HG03097 (cell line): ENCODE results near the gene CELSR1.

Experiments used
- ATAC-seq: cut with Tn5 transposase; IDR thresholded peaks from one replicate; pipeline ENCODE4 v1.9.1; 2021; ENCODE audit not compliant: unreplicated experiment, low FRiP score

The CELSR1 gene

GRCh38 chr22:46429325-46429853 is 108.0 kb downstream of the CELSR1 start:
- no peak for ATAC-seq

- no peak for ATAC-seq
Measured at GRCh38 chr22:46428602-46429324, 108.7 kb downstream of the CELSR1 start.

DNA sequence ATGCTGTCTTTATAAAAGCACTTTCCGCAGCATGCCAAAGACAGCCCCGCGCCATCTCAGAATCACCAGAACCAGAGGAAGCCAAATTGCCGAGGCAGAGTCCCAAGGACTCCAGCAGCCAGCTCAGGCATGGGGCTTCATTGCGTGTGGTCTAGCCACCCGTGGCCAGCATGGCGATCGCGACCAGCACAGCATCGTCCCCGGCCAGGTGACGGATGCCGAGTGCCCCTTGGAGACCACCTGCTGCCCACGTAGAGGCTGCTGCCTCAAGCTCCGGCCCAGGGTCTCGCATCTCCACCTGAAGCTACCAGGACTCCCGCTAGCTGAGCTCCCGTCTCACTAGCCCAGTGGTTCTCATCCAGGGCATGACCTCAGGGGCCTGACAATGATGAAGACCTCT is 109.2 kb downstream of the CELSR1 start:
- ATAC-seq = no peak

GRCh38 chr22:46425016-46425415 is 112.4 kb downstream of the CELSR1 start:
- no peak for ATAC-seq

- no peak for ATAC-seq
Measured at GRCh38 chr22:46424496-46424895, 112.9 kb downstream of the CELSR1 start.

GRCh38 chr22:46422896-46423295 is 114.5 kb downstream of the CELSR1 start:
- ATAC-seq = no peak

- no peak for ATAC-seq
Measured at GRCh38 chr22:46421267-46421666, 116.2 kb downstream of the CELSR1 start.

DNA sequence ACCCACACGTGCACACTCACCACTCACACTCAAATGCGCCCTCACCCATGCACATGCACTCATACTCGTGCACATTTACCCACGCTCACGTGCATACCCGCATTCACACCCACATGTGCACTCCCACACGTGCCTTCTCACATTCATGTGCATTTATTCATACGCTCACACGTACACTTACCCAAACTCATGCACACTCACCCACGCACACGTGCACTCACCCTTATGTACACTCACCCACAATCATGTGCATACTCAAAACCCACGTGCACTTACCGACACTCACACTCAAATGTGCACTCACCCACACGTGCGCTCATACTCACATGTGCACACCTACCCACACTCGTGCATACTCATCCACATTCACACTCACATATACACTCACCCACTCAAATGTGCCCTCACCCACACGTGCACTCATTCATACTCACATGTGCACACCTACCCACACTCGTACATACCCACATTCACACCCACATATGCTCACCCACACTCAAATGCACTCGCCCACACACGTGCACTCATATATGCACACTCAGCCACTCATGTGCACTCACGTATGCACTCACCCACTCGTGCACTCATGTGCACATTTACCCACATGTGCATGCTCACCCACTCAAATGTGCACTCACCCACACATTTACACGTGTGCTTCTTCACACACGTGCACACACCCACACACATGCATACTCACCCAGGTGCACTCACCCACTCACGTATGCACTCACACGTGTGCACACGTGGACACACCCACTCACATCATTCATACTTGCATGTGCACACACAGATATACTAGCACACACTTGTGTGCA is 117.5 kb downstream of the CELSR1 start:
- no peak for ATAC-seq

GRCh38 chr22:46418827-46419226 is 118.6 kb downstream of the CELSR1 start:
- ATAC-seq = no peak

DNA sequence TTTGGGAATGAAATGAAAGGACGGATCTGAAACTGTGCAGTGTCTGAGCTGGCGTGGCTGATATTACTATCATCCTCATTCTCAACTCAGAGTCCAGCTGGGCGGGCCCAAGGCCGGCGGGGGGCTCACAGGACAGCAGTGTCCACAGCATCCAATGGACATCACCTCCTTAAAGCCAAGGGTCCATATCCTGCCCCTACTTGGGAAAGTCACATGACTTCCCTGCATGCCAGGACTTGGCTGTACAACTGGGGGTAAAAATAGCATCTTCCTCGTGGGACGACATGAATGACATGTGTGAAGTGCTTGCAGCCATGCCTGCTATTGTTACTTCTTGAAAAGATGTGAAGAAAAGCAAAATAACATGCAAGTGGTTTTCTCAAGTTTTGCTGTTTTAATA is 119.7 kb downstream of the CELSR1 start:
- ATAC-seq = no peak

DNA sequence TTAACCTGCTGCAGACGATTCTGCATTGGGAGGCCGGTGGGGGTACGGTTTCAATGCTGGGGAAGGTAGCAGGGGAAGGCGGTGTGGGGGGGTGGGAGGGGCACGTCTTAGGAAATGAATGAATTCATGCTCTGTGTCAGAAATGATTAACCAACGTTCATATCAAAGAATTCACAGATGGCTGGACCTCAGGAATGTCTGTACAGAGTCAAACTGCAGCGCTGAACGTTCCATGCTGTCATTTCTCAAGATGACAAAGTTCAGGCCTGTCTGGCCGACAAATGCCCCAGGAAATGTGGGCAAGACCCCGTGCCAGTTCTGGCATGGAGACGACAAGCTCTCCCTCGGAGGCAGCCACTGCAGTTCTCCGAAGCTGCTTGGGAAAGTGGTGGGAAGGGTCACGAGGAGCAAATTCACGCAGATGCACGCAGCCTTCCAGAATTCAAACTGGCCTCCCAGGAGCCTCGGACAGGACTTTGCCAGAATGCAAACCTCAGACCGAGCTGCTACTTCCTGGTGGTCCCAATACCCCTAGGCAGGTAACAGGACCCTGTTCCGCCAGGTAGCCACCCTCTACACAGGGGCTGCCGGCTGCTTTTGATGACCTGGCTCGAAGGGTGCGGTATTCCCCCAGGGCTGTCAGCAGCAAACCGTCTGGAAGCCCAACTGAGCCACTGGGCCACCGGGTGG is 120.4 kb downstream of the CELSR1 start:
- ATAC-seq = no peak

GRCh38 chr22:46416520-46416871 is 120.9 kb downstream of the CELSR1 start:
- no peak for ATAC-seq

DNA sequence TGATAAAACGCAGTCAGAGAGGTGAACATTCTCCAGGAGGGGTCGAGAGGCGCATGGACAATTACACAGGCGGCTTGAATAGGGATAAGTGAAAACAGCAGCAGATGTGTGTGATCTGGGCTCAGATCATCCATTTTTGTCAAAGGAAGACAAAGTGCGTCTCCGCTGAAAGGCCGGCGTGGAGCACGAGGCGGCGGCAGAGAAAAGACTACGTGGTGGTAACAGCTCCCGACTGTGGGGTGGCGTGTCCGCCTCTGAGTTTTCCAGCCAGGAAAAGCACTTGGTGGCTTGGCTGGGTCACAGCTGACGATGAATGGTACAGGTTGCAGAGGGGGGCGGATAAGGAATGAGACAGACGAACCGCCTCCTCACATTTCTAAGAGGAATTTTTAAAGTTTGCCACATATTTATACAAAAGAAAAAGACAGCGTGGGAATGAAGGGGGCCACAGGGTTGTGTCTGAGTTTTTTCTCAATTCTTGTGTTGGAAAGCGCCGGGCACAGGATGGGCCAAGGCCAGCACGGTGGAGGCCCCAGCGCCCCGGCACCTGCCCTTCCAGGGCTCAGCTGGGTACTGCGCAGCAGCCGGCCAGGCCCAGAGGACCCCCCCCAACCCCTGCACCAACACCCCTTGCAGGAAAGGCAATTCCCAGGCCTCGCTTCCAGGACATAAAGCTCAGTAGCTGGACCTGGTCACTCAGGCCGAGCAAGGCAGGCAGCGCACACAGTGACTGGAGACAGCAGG is 121.5 kb downstream of the CELSR1 start:
- ATAC-seq = no peak

GRCh38 chr22:46414704-46415103 is 122.7 kb downstream of the CELSR1 start:
- ATAC-seq = no peak

- ATAC-seq = no peak
Measured at GRCh38 chr22:46413725-46414379, 123.6 kb downstream of the CELSR1 start.

DNA sequence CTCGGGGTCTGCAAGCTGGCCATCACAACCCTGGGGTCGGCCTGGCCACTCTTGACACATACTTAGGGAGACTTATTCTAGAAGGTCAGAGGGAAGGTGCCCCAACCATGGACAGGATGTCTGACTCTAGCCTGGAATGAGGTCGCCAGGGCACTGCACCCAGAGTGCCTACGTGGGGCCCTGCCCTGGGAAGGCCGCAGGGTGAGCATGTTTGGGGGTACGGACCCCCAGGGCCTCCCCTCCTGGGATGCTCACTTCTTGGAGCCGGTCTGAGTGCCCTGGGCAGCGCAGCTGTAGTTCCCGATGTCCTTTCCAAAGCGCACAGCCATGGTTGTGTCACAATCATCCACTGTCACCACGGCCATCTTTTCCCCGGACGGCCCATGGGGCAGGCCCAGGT is 126.1 kb downstream of the CELSR1 start:
- no peak for ATAC-seq

DNA sequence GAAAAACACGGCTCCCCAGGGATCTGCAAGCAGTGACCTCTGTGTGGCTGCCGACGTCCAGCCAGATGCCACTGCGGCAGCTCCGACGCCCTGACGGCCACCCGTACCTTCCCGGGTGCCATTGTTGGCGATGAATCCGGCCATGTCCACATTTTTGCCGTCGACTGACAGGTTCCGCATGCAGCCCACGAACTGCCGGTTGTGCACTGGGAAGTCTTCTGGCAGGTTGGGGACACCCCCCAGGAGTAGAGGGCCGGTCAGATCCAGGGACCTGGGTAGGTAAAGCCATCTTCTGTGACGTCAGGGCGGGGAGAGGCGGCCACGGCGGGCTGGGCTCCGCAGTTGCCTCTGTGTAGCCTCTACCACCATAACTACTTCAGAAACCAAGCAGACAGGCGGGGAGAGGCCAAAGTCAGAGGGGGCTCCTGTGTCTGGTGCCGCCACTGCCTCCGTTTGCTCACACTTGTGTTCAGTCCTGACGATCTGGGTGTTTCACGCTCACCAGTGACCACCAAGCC is 127.1 kb downstream of the CELSR1 start:
- ATAC-seq = no peak

DNA sequence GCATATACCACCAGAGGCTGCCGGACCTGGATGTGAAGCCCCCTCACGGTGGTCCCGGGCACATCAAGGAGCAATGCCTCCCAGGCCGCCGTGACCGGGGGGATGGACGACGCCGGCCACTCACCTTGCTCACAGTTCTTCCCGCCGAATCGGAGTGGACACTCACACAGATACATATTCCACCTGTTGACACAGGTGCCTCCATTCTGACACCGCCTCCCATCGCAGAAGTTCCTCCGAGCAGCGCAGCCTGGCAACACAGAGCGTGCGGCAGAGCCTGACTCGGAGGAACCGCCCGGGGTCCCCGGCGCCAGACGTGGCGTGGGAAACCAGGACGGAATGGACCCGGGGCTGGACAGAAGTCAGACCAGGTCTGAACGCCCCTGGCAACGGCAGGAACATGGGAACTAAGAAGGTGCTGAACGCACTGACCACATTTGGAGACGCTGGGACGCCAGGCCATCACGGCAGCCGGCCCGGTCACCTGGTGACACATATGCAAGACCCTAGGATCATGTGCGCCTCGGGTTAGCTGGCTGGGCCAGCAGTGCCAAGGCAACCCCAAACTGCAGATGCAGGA is 127.7 kb downstream of the CELSR1 start:
- no peak for ATAC-seq
